HG03565 (cell line): ENCODE results near the gene EEF1A1.
"Not testable (repeated sequence)": the region's sequence is repeated elsewhere in the genome, so short reads cannot be mapped to it uniquely, and the experiment has no call there.

Experiments used
- ATAC-seq: cut with Tn5 transposase; IDR thresholded peaks from one replicate; pipeline ENCODE4 v1.9.1; 2021; ENCODE audit warnings: mild to moderate bottlenecking, moderate library complexity; ENCODE audit not compliant: unreplicated experiment

The EEF1A1 gene

GRCh38 chr6:73538116-73538779 lies 17.4 kb upstream of the EEF1A1 start:
- no peak for ATAC-seq

- ATAC-seq, result peak; percentile 45
Measured at GRCh38 chr6:73537677-73538076, 16.8 kb upstream of the EEF1A1 start.

GRCh38 chr6:73534628-73535027 lies 13.8 kb upstream of the EEF1A1 start:
- no peak for ATAC-seq

- no peak for ATAC-seq
Measured at GRCh38 chr6:73532293-73532692, 11.5 kb upstream of the EEF1A1 start.

- no peak for ATAC-seq
Measured at GRCh38 chr6:73528897-73529296, 8.1 kb upstream of the EEF1A1 start.

GRCh38 chr6:73525546-73526330 lies 4.9 kb upstream of the EEF1A1 start:
- ATAC-seq, result no peak

- peak; percentile 42 for ATAC-seq
Measured at GRCh38 chr6:73523434-73524123, 2.7 kb upstream of the EEF1A1 start.

GRCh38 chr6:73521351-73521985 lies 636 bp upstream of the EEF1A1 start:
- ATAC-seq, result peak; percentile 19

- no peak for ATAC-seq
Measured at GRCh38 chr6:73519926-73520687, 725 bp downstream of the EEF1A1 start.

GRCh38 chr6:73518982-73519881 lies 1.6 kb downstream of the EEF1A1 start:
- not testable (repeated sequence) for ATAC-seq

GRCh38 chr6:73518100-73518981 lies 2.5 kb downstream of the EEF1A1 start:
- ATAC-seq, result not testable (repeated sequence)

GRCh38 chr6:73516514-73517489 lies 4.0 kb downstream of the EEF1A1 start:
- ATAC-seq, result no peak

- ATAC-seq, result peak; percentile 41
Measured at GRCh38 chr6:73515204-73515655, 5.6 kb downstream of the EEF1A1 start.

GRCh38 chr6:73514746-73515110 lies 6.1 kb downstream of the EEF1A1 start:
- no peak for ATAC-seq

GRCh38 chr6:73513496-73513854 lies 7.4 kb downstream of the EEF1A1 start:
- no peak for ATAC-seq

- ATAC-seq, result no peak
Measured at GRCh38 chr6:73511796-73512195, 9.0 kb downstream of the EEF1A1 start.

GRCh38 chr6:73509851-73510250 lies 11.0 kb downstream of the EEF1A1 start:
- ATAC-seq, result no peak
